Cardiac fibroblast (primary cell): ENCODE results near the gene ZDHHC20.
A peak's percentile ranks its signal among the peaks of the same experiment; 100 is the strongest.
"Not testable (repeated sequence)": the region's sequence is repeated elsewhere in the genome, so short reads cannot be mapped to it uniquely, and the experiment has no call there.

Source experiments
- DNase-seq, 2 donors: peaks; one replicate each; pipeline versions ENCODE4 v3.0.0 to v3.0.0-alpha.2; 2010; ENCODE audit warnings: low read depth in 2 of 2
- H3K4me3 ChIP-seq, 2 donors: replicated peaks in 1 of 2; 1 replicate in 1 of 2; 2 replicates in 1 of 2; pipeline ENCODE4 v1.5.1; 2011; ENCODE audit warnings: low read depth in 2 of 2, low read length in 2 of 2, mild to moderate bottlenecking in 2 of 2, moderate library complexity in 1 of 2
- TF ChIP-seq, protein P1 (sequence below): IDR thresholded peaks from one replicate; pipeline ENCODE4 v1.5.1; 2011; ENCODE audit warnings: low read depth, mild to moderate bottlenecking, low read length, inconsistent platforms

Gene ZDHHC20

DNA sequence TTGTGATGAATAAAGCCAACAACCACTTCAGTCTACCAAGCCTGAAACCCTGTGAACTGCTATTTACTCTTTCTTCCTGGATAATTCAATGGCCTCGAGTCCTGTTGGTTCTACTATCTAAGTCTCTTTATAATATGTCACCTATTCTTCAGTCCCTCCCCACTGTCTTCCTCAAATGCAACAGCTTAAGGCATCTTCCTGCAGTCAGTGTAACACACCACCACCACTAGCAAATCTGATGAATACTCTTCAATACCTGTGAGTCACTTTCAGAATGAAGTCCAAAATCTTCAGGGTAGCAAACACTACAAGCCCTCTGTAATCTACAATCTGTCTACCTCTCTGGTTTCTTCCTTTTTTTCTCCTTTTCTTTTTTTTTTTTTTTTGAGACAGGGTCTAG lies 32.9 kb downstream of the ZDHHC20 start:
- TF ChIP-seq, protein P1, sequence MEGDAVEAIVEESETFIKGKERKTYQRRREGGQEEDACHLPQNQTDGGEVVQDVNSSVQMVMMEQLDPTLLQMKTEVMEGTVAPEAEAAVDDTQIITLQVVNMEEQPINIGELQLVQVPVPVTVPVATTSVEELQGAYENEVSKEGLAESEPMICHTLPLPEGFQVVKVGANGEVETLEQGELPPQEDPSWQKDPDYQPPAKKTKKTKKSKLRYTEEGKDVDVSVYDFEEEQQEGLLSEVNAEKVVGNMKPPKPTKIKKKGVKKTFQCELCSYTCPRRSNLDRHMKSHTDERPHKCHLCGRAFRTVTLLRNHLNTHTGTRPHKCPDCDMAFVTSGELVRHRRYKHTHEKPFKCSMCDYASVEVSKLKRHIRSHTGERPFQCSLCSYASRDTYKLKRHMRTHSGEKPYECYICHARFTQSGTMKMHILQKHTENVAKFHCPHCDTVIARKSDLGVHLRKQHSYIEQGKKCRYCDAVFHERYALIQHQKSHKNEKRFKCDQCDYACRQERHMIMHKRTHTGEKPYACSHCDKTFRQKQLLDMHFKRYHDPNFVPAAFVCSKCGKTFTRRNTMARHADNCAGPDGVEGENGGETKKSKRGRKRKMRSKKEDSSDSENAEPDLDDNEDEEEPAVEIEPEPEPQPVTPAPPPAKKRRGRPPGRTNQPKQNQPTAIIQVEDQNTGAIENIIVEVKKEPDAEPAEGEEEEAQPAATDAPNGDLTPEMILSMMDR = no peak
- DNase-seq = no peak
- H3K4me3 ChIP-seq = no peak overlapping the region

DNA sequence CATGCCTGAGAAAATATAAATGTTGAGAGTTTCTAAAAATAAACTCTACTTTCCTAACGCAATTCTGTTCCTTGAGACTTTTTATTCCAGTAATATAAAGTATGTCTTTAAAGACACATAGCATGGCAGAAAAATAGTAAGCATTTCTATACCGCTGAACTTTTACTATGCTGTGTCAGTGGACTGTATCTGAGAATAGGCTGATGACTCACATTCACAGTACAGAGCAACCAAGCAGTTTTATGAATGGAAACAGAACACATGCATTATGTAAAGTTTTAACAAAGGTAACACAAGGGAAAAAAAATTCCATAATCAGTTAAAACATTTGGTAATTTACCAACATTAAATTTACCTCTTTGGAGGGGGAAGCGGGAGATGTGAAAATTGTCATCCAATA lies 38.4 kb downstream of the ZDHHC20 start:
- DNase-seq = peak in 1 of 2 donors; percentile 49
- TF ChIP-seq, protein P1 = no peak
- no peak overlapping the region for H3K4me3 ChIP-seq

DNA sequence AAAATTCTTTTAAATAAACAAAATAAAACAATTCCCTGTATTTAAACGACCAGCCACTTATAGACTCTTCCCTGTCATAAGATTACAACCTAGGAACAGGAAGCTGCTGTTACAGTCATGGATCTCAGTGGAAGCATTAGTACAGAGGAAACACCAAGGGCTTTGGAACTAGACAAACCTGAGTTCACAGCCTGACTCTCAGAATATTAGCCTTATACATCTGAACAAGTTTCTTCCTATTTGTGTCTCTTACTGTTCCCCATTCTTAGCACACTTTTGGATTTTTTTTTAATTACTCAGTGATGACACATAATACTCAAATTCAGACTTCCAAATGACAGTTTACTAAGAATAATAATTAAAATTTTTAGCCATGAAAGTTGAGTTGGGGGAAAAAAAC lies 46.1 kb downstream of the ZDHHC20 start:
- TF ChIP-seq, protein P1 = no peak
- H3K4me3 ChIP-seq = no peak overlapping the region
- peak in 1 of 2 donors; percentile 30 for DNase-seq

DNA sequence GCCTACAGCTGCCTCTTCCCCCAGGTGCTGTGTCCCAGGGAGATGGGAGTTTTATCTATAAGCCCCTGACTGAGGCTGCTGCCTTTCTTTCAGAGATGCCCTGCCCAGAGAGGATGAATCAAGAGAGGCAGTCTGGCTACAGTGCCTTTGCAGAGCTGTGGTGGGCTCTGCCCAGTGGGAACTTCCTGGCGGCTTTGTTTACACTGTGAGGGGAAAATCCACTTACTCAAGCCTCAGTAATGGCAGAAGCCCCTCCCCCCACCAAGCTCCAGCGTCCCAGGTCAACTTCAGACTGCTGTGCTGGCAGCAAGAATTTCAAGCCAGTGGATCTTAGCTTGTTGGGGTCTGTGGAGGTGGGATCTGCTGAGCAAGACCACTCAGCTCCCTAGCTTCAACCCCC lies 48.6 kb downstream of the ZDHHC20 start:
- H3K4me3 ChIP-seq, DNase-seq: not testable (repeated sequence)

DNA sequence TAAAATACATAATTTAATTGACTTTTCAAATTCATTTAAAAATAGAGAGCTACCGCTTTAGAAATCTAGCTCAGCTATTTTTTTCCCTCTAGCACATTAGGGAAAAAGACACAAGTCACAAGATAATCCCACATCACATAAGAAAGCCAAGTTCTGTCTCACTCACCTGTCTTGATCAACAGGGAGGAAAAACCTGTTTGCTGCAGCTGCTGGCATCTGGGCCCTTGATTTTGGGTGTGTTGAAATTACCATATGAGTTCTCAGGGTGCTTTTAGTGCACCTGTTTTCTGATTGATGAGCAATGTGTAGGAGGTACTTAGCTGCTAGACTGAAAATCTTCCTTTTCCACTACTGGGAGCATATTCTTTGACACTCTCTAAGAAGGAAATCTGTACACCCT lies 53.8 kb downstream of the ZDHHC20 start:
- TF ChIP-seq, protein P1 = no peak

DNA sequence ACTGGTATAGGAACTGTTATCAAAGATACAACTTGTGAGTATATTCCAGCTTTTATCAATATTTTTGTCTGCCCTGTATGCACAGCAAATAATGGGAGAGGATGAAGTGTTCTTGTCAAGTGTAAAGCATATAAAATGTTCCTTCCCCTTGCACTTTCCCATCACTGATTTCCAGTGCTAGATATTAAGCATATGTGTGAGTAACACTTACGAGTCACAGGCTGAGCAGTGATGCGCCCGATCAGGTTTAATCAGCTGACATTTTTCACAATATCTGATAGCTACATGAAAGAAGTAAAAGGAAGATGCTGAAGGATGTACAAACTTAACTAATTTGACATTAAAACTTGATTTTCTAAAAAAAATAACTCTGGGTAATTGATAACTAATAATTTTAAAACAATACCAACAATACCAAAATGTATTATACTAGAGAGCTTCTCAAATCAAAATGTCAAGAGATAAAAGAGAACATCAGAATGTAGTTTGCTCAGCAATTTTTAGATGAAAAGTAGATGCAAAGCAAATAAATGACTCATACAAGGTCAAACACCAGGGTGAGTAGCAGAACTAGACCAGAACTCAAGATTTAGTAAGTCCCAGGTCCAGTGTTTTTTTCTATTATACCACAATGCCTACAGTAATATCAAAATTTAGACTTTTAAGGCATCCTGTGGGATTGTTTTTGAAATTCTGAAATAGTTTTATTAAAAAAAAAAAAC lies 56.4 kb downstream of the ZDHHC20 start:
- DNase-seq = peak; percentile 12 to 48
- TF ChIP-seq, protein P1 = no peak
- H3K4me3 ChIP-seq = no peak overlapping the region

More for the DNA sequence above, 53.8 kb downstream of the ZDHHC20 start:
- H3K4me3 ChIP-seq = no peak overlapping the region
- DNase-seq = no peak

DNA sequence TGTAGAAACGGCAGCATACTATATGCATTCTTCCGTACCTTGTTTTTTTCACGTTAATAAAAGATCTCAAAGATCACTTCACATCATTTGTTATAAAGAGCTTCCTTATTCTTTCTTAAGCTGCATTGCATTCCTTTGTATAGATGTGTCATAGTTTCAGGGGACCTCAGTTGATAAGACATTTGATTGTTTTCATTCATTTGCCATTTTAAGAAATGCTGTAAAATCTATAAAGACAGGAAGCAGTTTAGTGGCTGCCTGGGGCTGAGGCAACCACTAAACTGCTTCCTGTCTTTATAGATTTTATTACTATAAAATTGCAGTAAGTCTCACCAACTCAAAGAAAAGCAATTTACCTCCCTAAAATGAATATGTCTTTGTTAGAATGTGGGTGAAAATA lies 59.4 kb downstream of the ZDHHC20 start:
- no peak overlapping the region for H3K4me3 ChIP-seq
- DNase-seq = peak; percentile 7 to 18
- TF ChIP-seq, protein P1 = no peak
